Activated naive CD8-positive, alpha-beta T cell (primary cell): ENCODE results near the gene RECQL5.

Experiments used
- H3K27ac Mint-ChIP-seq: one replicate; pipeline ENCODE4 v1.8.0; 2021; ENCODE audit warnings: mixed read lengths
- H3K27me3 Mint-ChIP-seq: one replicate; pipeline ENCODE4 v1.8.0; 2021; ENCODE audit warnings: mixed read lengths
- H3K36me3 Mint-ChIP-seq: one replicate; pipeline ENCODE4 v1.8.0; 2021; ENCODE audit warnings: mixed read lengths
- H3K4me1 Mint-ChIP-seq: one replicate; pipeline ENCODE4 v1.8.0; 2021; ENCODE audit warnings: low read depth, mixed read lengths
- H3K4me3 Mint-ChIP-seq: one replicate; pipeline ENCODE4 v1.8.0; 2021; ENCODE audit warnings: mild to moderate bottlenecking, mixed read lengths
- H3K9me3 Mint-ChIP-seq: one replicate; pipeline ENCODE4 v1.8.0; 2021; ENCODE audit warnings: low read depth, mixed read lengths

RECQL5 gene

DNA sequence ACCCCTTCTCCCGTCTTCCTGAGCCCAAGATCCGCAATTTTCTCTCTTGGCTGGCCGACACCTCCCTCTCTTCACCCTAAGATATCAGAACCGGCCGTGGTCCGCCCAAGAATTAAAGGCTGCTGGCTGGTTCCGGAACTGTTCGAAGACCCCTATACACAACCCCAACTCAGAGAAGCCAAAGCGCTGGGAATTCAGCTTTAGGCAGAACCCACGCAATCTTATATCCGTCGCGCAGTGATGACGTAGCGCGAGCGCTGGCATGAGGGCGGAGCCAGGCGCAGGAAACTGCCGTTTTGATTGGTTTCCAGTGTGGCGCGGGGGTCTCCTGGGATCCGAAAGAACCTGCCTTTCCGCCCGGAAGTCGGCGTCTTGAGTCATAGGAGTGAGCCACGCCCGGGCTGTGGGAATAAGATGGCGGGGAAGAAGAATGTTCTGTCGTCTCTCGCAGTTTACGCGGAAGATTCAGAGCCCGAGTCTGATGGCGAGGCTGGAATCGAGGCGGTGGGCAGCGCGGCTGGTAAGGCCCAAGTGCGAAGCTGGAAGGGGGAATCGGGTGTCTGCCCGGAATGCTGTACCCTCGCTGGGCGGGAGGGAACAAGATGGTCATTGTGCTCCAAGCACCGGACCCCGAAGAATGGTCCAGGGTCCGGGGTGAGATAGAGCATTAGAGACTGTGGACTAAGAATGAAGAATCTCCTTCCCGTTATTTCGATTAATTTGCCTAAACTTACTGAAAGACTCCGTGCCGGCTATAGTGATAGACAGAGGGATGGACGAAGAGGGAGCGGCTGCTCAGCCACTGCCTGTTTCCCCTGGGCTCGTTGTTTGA is at the start of gene RECQL5, which contains the start of gene SAP30BP:
TSS of gene RECQL5 (minus strand) at position 196 of the 832 bp plus-strand sequence. CDS start 597 bp downstream, outside the sequence.
TSS of gene SAP30BP (plus strand) at position 380 of the 832 bp plus-strand sequence. CDS start at position 415, 35 bp downstream.
- peaks cover 7% of the 10 kb centered on the region for H3K36me3 Mint-ChIP-seq
- H3K9me3 Mint-ChIP-seq = no peaks in the 10 kb centered on the region
- H3K4me1 Mint-ChIP-seq = peaks cover 33% of the 10 kb centered on the region
- no peaks in the 10 kb centered on the region for H3K27me3 Mint-ChIP-seq
- peak within 1 kb of the TSS; percentile 22 for H3K27ac Mint-ChIP-seq
- H3K4me3 Mint-ChIP-seq = no peak within 1 kb of the TSS

DNA sequence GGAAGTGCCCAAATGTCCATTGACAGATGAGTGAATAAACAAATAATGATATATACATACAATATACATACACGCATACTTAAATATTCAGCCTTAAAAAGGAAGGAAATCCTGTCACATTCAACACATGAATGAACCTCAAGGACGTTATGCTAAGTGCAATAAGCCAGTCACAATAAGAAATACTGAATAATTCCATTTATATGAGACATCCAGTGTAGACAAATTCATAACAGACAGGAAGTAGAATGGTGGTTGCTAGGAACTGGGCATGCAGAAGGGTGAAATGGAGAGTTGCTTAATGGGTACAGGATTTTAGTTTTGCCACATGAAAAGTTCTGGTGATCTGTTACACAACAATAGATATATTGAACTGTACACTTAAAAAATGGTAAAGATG is 45.5 kb upstream of the RECQL5 start:
- no peak overlapping the region for H3K27ac Mint-ChIP-seq
- H3K4me3 Mint-ChIP-seq = no peak overlapping the region
- H3K9me3 Mint-ChIP-seq = no peaks in the 10 kb centered on the region
- H3K27me3 Mint-ChIP-seq = peaks cover 2% of the 10 kb centered on the region
- no peaks in the 10 kb centered on the region for H3K36me3 Mint-ChIP-seq
- H3K4me1 Mint-ChIP-seq = no peaks in the 10 kb centered on the region

DNA sequence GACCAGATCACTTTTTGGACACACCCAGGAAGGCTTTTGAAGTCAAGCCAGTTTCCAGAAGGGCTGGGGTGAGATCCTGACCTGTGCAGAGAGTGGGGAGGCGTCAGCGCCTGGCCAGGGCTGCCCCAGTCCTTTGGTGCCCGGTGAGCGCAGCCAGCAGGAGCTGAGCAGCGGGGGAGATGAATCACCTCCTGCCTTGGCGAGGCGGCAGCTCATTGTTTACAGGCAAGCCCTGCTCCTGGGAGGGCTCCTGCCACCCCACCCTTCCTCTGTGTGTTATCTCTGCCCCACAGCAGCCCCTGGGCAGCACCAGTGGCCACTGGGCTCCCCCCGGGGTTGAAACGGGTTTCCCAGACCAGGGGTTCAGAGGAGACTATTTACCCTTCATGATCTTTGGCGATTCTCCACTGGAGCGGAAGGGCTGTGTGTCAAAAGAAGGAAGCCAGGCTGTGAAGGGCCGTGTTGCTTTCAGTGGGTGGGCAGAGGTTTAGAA is 40.2 kb upstream of the RECQL5 start:
- Mint-ChIP-seq H3K4me1 (no peaks in the 10 kb centered on the region), H3K27me3 (no peaks in the 10 kb centered on the region), H3K36me3 (no peaks in the 10 kb centered on the region), H3K4me3 (no peak overlapping the region), H3K9me3 (no peaks in the 10 kb centered on the region), H3K27ac (no peak overlapping the region)

DNA sequence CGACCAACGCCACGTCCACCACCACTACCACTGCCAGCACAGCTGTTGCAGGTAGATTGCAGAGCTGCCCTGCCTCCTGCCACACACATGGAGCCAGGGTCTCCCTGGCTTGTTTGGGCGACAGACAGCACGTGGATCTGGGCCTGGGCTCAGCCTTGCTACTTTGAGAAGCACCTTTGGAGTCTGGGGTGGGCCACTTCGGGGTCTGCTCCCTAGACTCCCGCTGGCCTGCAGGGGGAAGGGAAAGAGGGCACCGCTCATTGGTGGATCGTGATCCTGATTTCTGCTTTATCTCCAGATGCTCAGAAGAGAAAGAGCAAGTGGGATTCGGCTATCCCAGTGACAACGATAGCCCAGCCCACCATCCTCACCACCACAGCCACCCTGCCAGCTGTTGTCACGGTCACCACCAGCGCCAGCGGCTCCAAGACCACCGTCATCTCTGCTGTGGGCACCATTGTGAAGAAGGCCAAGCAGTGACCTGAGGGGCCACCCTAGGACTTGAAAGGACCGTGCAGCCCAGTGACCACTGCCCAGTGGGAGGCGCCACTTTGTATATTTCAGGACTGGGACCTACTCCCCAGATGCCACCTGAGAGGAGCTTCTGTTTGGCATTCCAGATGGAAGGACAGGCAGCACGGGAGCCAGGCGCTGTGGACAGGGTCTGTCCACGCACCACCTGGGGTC is 39.2 kb upstream of the RECQL5 start:
- Mint-ChIP-seq H3K27ac (no peak overlapping the region), H3K27me3 (no peaks in the 10 kb centered on the region), H3K4me3 (no peak overlapping the region), H3K4me1 (no peaks in the 10 kb centered on the region), H3K36me3 (peaks cover 3% of the 10 kb centered on the region), H3K9me3 (no peaks in the 10 kb centered on the region)

DNA sequence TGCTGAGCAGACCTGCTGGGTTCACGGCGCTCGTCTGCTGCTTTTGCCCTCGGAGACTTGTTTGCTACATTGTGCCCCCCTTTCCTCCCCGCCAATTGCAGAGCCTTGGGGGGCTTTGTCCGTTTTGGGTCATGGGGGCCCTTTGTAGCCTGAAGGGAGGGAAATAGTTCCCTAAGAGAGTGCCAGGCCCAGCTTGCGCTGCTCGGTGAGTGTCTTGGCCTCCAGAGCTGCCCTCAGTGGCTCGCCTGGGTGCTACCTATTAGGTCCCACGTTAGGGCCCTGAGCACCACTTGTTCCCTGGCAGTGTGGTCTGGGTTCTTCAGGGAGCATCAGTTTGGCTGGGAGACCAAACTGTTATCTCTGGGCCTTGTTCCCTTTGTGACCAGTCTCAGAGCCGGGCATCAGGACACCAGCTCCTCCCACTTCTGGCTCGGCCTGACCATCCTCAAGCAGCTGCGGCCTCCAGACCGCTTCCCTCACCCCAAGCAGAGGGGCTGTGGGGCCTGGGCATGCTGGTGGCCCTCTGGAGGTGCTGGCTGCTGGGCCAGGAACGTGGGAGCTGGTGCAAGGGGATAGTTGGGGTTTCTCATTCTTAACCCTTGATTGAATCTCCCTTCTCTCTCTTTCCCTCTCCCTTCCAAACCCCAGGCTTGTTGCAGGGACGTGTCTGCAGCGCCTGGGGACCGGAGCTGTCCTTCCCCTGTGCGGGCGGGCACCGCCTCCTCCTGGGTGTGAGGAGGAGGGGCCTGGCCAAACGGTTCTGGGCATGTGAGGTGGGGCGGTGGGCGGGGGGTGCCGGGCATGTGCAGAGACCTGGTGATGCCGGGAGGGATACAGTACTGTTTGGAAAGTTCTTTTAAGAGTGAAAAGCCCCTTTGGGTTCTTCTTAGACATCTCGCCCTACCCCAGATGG is 38.3 kb upstream of the RECQL5 start:
- Mint-ChIP-seq H3K27ac (no peak overlapping the region), H3K36me3 (peaks cover 3% of the 10 kb centered on the region), H3K27me3 (no peaks in the 10 kb centered on the region), H3K4me3 (no peak overlapping the region), H3K9me3 (no peaks in the 10 kb centered on the region), H3K4me1 (no peaks in the 10 kb centered on the region)

DNA sequence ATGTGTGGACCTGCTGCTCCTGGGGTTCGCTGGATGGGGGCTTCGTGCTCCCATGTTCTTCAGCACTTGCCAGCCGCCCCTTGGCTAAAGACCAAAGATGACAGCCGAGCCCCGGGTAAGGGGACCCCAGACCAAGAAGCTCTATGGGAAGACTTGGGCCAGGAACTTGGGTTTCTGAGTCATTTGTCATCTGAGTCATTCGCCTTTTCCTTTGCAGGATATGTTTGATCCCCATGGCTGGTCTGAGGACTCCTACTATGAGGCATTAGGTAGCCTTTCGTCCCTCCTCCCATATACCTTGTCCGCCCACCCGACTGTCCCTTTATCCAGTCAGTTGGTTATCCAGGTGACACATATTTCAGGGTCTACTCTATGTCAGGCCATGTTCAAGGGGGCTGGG is 36.6 kb upstream of the RECQL5 start:
- Mint-ChIP-seq H3K27ac (no peak overlapping the region), H3K4me1 (no peaks in the 10 kb centered on the region), H3K4me3 (no peak overlapping the region), H3K27me3 (no peaks in the 10 kb centered on the region), H3K36me3 (peaks cover 6% of the 10 kb centered on the region), H3K9me3 (no peaks in the 10 kb centered on the region)

DNA sequence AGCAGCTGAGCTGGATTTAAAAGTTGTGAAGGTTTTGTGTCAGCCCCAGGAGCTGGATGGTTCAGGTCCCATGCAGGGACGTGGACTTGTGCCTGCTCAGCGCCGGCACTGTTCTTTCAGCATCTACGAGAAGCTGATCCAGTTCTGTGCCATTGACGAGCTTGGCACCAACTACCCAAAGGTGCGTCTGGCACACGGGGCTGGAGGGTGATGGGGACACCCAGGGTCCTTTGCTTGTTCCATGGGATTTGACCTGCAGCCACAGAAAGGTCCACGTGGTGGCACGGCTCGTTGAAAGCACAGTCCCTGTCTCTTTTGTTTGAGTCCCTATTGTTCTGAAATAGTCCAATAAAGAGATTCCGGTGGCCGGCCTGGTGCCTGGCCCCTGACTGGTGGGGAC is 36.2 kb upstream of the RECQL5 start:
- H3K36me3 Mint-ChIP-seq = peaks cover 6% of the 10 kb centered on the region

DNA sequence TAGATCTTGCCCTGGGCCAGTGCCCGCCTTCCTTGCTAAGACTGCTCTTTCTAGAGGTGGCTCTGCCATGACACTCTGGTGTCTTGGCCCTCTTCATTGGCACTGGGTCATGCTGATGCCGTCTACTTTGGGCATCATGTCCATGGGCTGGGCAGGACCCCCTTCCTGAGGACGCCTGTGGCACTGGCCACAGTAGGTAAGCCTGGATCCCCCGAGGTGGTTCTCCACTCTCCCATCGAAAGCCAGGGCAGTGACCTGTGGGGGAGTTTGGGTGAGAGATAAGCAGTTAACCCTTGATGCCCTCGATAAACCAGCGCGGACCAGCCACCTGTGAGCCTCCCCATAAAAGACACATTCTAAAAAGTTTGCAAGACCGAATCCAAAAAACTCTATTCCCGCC is 34.3 kb upstream of the RECQL5 start:
- Mint-ChIP-seq H3K9me3 (no peaks in the 10 kb centered on the region), H3K36me3 (peaks cover 6% of the 10 kb centered on the region), H3K27me3 (no peaks in the 10 kb centered on the region), H3K4me1 (no peaks in the 10 kb centered on the region), H3K27ac (no peak overlapping the region), H3K4me3 (no peak overlapping the region)

More for the DNA sequence above, 36.2 kb upstream of the RECQL5 start:
- no peaks in the 10 kb centered on the region for H3K4me1 Mint-ChIP-seq
- no peaks in the 10 kb centered on the region for H3K27me3 Mint-ChIP-seq
- no peak overlapping the region for H3K27ac Mint-ChIP-seq
- no peak overlapping the region for H3K4me3 Mint-ChIP-seq
- H3K9me3 Mint-ChIP-seq = no peaks in the 10 kb centered on the region

DNA sequence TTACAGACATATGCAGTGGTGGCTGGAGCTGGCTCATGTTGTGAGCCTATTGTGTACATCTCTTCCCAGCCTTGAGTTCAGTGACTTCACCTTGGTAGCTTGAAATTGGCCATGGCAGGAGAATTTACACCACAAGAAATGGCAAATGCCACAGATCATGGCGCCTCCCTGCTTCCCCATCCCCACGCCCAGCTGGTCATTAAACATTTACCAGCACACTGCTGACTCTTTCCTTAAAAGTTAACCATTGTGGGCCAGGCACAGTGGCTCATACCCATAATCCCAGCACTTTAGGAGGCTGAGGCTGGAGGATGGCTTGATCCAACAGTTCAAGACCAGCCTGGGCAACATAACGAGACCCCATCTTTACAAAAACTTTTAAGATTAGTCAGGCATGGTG is 31.7 kb upstream of the RECQL5 start:
- Mint-ChIP-seq H3K9me3 (no peaks in the 10 kb centered on the region), H3K4me3 (no peak overlapping the region), H3K4me1 (no peaks in the 10 kb centered on the region), H3K36me3 (peaks cover 8% of the 10 kb centered on the region), H3K27ac (no peak overlapping the region), H3K27me3 (no peaks in the 10 kb centered on the region)

DNA sequence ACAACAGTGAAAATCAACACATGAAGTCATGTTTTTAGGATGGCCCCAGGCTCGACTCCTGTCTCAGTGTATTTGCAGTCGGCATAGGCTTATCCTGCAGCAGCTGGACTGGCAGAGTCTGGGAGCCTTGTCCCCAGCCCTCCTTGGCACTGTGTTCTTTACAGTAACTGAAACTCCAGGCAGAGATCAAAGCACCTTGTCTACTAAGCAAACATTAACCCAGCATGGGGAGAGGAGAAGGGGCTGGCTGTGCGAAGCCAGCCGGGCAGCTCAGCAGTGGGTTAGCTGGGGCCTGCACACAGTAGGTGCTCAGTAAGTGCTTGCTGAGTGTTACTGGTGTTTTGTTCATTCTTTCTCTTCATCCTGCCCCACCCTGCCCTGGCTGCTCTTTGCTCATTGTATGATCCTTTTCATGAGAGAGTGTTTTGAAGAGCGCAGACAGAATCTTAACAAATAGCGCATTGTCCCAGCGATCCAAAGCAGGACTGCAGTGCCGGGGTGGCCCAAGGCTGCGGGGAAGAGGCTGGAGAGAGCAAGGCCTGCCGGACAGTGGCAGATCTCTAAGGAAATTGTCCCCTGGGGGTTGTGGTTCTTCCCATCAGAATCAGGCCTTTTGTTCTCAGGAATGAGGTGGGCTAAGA is 30.8 kb upstream of the RECQL5 start:
- no peaks in the 10 kb centered on the region for H3K27me3 Mint-ChIP-seq
- H3K4me3 Mint-ChIP-seq = no peak overlapping the region
- no peaks in the 10 kb centered on the region for H3K4me1 Mint-ChIP-seq
- H3K36me3 Mint-ChIP-seq = peaks cover 8% of the 10 kb centered on the region
- no peaks in the 10 kb centered on the region for H3K9me3 Mint-ChIP-seq
- H3K27ac Mint-ChIP-seq = no peak overlapping the region

DNA sequence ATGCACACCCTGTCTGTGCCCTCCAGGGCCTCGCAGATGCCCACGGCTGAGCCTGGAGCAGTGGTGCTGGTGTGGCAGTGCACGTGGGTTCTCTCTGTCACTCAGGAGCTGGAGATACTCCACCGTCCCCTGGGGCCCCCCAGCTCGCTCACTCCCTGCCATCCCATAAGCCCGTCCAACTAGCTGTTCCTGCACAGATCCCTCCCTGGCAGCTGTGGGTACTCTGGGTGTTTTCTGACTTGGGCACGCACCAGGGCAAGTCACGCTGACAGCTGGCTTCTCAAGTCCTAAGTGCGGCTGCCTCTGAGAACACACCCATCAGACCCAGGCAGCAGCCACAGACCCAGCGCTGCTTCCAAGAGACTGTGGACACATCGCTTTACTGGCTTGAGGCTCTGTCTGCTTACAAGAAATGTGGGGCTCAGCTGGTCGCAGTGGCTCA is 28.9 kb upstream of the RECQL5 start:
- Mint-ChIP-seq H3K4me3 (no peak overlapping the region), H3K27me3 (no peaks in the 10 kb centered on the region), H3K36me3 (peaks cover 5% of the 10 kb centered on the region)

DNA sequence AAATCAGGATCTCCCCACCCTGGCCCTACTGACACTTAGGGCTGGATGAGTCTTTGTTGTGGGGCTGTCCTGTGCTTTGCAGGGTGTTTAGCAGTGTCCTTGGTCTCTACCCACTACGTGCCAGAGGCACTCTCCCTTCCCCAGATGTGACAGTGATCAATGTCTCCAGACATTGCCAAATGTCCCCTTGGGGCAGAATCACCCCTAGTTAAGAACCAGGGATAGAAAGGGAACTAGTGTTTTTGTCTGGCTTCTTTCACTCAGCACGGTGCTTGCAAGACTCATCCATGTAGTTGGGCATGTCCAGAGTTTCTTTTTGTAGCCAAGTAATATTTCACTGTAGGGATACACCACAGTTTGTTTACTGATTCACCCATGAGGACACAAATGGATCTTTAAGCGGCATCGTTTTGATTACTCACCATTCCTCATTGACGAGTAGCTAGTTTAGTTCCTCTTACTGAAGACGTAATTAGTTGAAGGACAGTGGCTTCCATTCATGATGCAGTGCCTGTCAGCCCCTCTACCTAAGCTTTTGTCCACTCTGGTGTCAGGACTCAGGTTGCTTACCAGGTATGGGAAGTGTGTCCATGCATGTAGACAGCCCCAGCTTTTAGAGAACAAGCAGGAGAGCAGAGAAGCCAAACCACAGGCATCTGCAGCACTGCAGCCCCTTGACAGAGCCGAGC is 28.3 kb upstream of the RECQL5 start:
- Mint-ChIP-seq H3K27me3 (no peaks in the 10 kb centered on the region), H3K4me3 (no peak overlapping the region), H3K4me1 (peaks cover 18% of the 10 kb centered on the region), H3K27ac (no peak overlapping the region), H3K9me3 (no peaks in the 10 kb centered on the region), H3K36me3 (peaks cover 5% of the 10 kb centered on the region)

More for the DNA sequence above, 28.9 kb upstream of the RECQL5 start:
- H3K9me3 Mint-ChIP-seq = no peaks in the 10 kb centered on the region
- no peak overlapping the region for H3K27ac Mint-ChIP-seq
- H3K4me1 Mint-ChIP-seq = peaks cover 12% of the 10 kb centered on the region

DNA sequence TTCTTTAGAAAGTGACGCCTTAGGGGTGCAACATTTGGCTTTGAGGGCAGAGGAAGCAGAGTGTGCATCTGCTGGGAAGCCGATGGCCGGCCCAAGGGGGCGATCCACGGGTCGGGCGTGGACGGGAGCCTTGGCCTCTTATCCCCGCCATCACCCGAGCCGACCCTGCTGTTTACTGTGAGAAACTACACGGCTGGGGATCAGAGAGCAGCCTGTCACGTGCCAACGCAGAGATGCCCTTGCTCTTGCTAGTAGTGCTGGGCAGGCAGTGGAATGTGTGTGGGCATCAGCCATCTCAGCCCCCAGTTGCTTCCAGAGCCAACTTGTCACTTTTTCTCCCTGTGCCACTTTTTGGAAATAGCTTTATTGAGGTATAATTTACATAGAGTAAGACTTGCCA is 27.6 kb upstream of the RECQL5 start:
- H3K27ac Mint-ChIP-seq = no peak overlapping the region
- H3K36me3 Mint-ChIP-seq = peaks cover 4% of the 10 kb centered on the region
- no peaks in the 10 kb centered on the region for H3K27me3 Mint-ChIP-seq

More for the DNA sequence above, 27.6 kb upstream of the RECQL5 start:
- H3K4me3 Mint-ChIP-seq = no peak overlapping the region
- peaks cover 24% of the 10 kb centered on the region for H3K4me1 Mint-ChIP-seq
- H3K9me3 Mint-ChIP-seq = no peaks in the 10 kb centered on the region
